Astrocyte of the spinal cord (primary cell): ENCODE data around the gene HYCC2.

Source experiments
- DNase-seq: peaks from one replicate; pipeline ENCODE4 v3.0.0; 2011; ENCODE audit warnings: low read depth, low spot score
- H3K4me3 ChIP-seq: 2 replicates; pipeline ENCODE4 v1.5.1; 2011; ENCODE audit warnings: low read depth, mild to moderate bottlenecking, low read length, moderate library complexity
- CTCF ChIP-seq: IDR thresholded peaks from 2 replicates; pipeline ENCODE4 v1.5.1; 2012; ENCODE audit warnings: low read depth, mild to moderate bottlenecking, low read length, inconsistent platforms
- in situ Hi-C: cut with HindIII; loops from 2 replicates; pipeline ENCODE4 v1.10.0; 2017; ENCODE audit warnings: low sequenced_read_pairs

HYCC2 gene

GRCh38 chr2:201105759-201106158 lies 34.3 kb upstream of the HYCC2 start:
- in situ Hi-C loops = no loop called here
- TF ChIP-seq CTCF = no peak
- no peak for DNase-seq
- no peak overlapping the region for H3K4me3 ChIP-seq

GRCh38 chr2:201100497-201100896 lies 29.0 kb upstream of the HYCC2 start:
- DNase-seq = no peak
- H3K4me3 ChIP-seq = no peak overlapping the region
- no peak for TF ChIP-seq CTCF
- in situ Hi-C loops = no loop called here

- H3K4me3 ChIP-seq = no peak overlapping the region
- no peak for TF ChIP-seq CTCF
- no peak for DNase-seq
- in situ Hi-C loops = no loop called here
These were observed 22.1 kb upstream of the HYCC2 start for GRCh38 chr2:201093573-201093972.

- no peak for DNase-seq
- no peak for TF ChIP-seq CTCF
- in situ Hi-C loops = no loop called here
- no peak overlapping the region for H3K4me3 ChIP-seq
These were observed 19.1 kb upstream of the HYCC2 start for GRCh38 chr2:201090574-201090973.

- DNase-seq = no peak
- no peak overlapping the region for H3K4me3 ChIP-seq
- in situ Hi-C loops = no loop called here
- TF ChIP-seq CTCF = no peak
These were observed 13.4 kb upstream of the HYCC2 start for GRCh38 chr2:201084863-201085262.

- no peak for TF ChIP-seq CTCF
- no peak for DNase-seq
These were observed 3.5 kb upstream of the HYCC2 start for GRCh38 chr2:201074996-201075395.

GRCh38 chr2:201073071-201073470 lies 1.6 kb upstream of the HYCC2 start:
- no peak for TF ChIP-seq CTCF
- no peak overlapping the region for H3K4me3 ChIP-seq
- in situ Hi-C loops = no loop called here
- no peak for DNase-seq

More at GRCh38 chr2:201074996-201075395, 3.5 kb upstream of the HYCC2 start:
- H3K4me3 ChIP-seq = no peak overlapping the region
- in situ Hi-C loops = no loop called here
